Stomach smooth muscle (tissue), 2 donors: ENCODE measurements around the gene MOSPD3.

Experiments used
- H3K27ac ChIP-seq: one replicate; pipeline ENCODE4 v1.7.0; 2013; ENCODE audit warnings: mild to moderate bottlenecking, low read length, inconsistent platforms
- H3K27me3 ChIP-seq, 2 donors: one replicate each; pipeline ENCODE4 v1.7.0; 2013; ENCODE audit warnings: low read length in 2 of 2; ENCODE audit not compliant: insufficient read depth in 2 of 2, control insufficient read depth in 1 of 2
- H3K36me3 ChIP-seq, 2 donors: one replicate each; pipeline ENCODE4 v1.7.0; 2013; ENCODE audit warnings: low read length in 2 of 2; ENCODE audit not compliant: control insufficient read depth in 2 of 2, insufficient read depth in 2 of 2
- H3K4me1 ChIP-seq: one replicate; pipeline ENCODE4 v1.7.0; 2013; ENCODE audit warnings: low read length; ENCODE audit not compliant: control insufficient read depth, insufficient read depth
- H3K4me3 ChIP-seq, 2 donors: one replicate each; pipeline ENCODE4 v1.7.0; 2013; ENCODE audit warnings: low read length in 2 of 2
- H3K9ac ChIP-seq, 2 donors: one replicate each; pipeline ENCODE4 v1.7.0; 2013; ENCODE audit warnings: low read length in 2 of 2, mild to moderate bottlenecking in 1 of 2
- H3K9me3 ChIP-seq, 2 donors: one replicate each; pipeline ENCODE4 v1.7.0; 2013; ENCODE audit warnings: low read length in 2 of 2; ENCODE audit not compliant: control insufficient read depth in 2 of 2
- donor health status: healthy.
- donor health status: Pancreatic carcinoma.

Gene MOSPD3

DNA sequence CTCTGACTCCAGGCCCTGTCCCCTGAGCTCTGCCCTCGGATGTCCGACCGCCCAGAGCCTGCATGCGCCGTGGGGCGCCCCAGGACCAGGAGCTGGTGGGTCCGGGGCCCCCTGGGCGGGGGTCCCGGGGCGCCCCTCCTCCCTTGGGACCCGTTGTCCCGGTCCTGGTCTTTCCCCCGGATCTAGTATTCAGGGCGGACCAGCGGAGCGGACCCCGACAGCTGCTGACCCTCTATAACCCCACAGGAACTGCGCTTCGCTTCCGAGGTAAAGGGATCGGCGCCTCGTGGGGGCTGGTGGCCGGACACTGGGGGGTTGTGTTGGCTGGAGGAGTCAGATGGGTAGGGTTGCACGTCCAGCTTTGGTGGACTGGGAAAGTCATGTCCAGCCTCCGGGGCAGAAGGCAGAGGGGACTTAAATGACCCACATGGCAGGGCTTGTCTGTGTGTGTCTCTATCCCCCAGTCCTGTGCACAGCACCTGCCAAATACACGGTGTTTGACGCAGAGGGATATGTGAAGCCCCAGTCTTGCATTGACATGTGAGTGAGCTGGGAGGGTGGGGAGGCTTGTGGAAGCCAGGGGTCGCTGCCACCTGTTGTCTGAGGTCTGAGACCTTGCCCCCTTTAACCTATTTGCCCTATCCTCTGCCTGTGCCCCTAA lies 520 bp downstream of the MOSPD3 start:
- Histone ChIP-seq H3K4me3 (peak overlapping the region; percentile 53 to 94), H3K36me3 (peaks cover 0 to 6% of the 10 kb centered on the region in 2 donors), H3K27ac (no peak overlapping the region), H3K4me1 (peaks cover 14% of the 10 kb centered on the region), H3K9ac (peak overlapping the region; percentile 75 to 77), H3K9me3 (no peaks in the 10 kb centered on the region), H3K27me3 (no peaks in the 10 kb centered on the region)

DNA sequence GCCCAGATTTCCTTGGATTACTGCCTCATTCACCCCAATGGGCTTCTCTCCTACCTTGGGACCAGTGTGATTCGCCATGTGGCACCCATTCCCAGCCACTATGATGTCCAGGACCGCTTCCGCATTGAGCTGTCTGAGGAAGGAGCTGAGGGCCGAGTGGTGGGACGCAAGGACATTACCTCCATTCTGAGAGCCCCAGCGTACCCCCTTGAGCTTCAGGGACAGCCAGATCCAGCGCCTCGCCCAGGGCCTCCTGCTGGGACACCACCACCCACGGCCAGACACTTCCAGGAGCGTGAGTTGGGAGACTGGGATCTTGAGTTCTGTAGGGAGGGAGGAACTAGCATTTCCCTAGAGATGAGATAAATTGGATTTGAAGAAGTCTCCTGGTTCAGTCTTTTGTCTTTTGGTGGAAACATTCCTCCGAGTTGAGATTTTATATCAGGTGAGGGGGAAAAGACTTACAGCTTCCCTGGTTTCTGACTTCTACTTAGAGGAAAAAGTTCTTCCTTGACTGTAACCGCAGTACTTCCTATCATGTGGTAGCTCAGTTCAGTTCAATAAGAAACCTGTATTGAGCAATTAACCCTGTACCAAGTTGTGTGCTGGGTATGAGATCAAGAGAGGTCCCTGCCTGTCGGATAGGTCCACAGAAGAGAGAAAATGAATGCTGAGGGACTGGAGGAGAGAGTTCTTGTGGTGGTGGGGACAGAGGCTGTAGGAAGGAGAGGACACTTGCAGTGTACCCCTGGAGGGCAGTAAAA lies 1.3 kb downstream of the MOSPD3 start:
- no peaks in the 10 kb centered on the region for H3K9me3 ChIP-seq
- H3K4me1 ChIP-seq, result peaks cover 14% of the 10 kb centered on the region
- H3K9ac ChIP-seq, result peak overlapping the region in 1 of 2 donors; percentile 77
- peak overlapping the region; percentile 53 to 94 for H3K4me3 ChIP-seq
- no peaks in the 10 kb centered on the region for H3K27me3 ChIP-seq
- H3K27ac ChIP-seq, result no peak overlapping the region
- peaks cover 0 to 6% of the 10 kb centered on the region in 2 donors for H3K36me3 ChIP-seq

DNA sequence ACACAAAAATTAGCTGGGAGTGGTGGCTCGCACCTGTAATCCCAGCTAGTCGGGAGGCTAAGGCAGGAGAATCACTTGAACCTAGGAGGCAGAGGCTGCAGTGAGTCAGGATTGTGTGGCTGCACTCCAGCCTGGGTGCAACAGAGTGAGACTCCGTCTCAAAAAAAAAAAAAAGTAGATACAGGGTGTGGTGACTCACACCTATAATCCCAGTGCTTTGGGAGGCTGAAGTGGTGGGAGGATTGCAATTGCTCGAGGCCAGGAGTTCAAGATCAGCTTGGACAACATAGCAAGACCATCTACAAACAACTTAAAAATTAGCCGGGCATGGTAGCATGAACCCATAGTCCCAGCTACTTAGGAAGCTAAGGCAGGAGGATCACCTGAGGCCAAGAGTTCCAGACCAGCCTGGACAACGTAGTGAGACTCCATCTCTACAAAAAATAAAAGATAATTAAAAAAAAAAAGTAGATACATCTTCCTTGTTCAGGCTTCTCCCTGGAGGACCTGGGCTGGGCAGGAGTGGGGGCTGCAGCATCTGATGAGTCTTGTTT lies 2.0 kb downstream of the MOSPD3 start:
- no peaks in the 10 kb centered on the region for H3K27me3 ChIP-seq
- H3K27ac ChIP-seq, result no peak overlapping the region
- H3K4me1 ChIP-seq, result peaks cover 14% of the 10 kb centered on the region
- H3K9ac ChIP-seq, result no peak overlapping the region
- no peaks in the 10 kb centered on the region for H3K9me3 ChIP-seq
- peaks cover 0 to 6% of the 10 kb centered on the region in 2 donors for H3K36me3 ChIP-seq
- no peak overlapping the region for H3K4me3 ChIP-seq

DNA sequence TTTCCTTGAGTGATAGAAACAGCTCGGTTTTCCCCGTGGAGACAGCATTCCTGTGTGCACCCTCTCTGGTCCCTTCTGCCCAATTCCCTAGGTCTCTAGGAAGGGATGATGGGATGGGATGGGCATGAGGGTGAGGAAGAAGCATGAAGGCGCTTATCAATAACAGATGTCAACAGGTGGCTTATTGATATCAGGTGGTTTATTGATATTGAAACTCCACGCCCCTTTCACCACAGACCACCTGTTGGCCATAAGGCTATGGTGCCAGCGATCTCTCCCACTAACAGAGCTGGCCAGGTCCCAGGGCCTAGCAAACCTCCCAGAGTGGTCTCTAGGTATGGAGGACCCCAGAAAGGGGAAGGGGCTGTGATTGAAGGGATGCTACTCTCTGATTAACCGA lies 7.9 kb downstream of the MOSPD3 start:
- Histone ChIP-seq H3K27ac (no peak overlapping the region), H3K4me1 (no peaks in the 10 kb centered on the region), H3K9me3 (no peaks in the 10 kb centered on the region), H3K36me3 (peaks cover 0 to 5% of the 10 kb centered on the region in 2 donors), H3K4me3 (no peak overlapping the region), H3K27me3 (no peaks in the 10 kb centered on the region), H3K9ac (no peak overlapping the region)

DNA sequence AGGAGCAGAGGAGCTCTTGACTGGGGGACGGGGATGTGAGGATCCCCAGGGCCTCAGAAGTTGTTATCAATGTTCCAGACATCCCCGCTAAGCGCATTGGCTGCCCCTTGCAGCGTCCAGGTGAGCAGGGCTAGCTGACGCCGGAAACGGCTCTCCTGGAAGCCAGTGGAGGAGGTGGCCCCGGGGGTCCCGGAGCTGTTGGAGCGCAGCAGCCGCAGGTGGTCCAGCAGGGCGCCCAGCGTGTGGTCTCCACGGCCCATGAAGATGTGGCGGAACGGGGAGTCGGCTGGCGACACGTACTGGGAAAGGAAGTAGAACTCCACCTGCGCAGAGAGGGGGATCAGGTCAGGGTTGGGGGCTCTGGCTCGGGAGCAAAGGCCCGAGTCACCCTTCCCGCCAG lies 8.5 kb downstream of the MOSPD3 start:
- H3K27me3 ChIP-seq, result no peaks in the 10 kb centered on the region
- H3K9me3 ChIP-seq, result no peaks in the 10 kb centered on the region
- no peak overlapping the region for H3K4me3 ChIP-seq
- no peak overlapping the region for H3K9ac ChIP-seq
- no peak overlapping the region for H3K27ac ChIP-seq
- peaks cover 0 to 2% of the 10 kb centered on the region in 2 donors for H3K36me3 ChIP-seq
- no peaks in the 10 kb centered on the region for H3K4me1 ChIP-seq

DNA sequence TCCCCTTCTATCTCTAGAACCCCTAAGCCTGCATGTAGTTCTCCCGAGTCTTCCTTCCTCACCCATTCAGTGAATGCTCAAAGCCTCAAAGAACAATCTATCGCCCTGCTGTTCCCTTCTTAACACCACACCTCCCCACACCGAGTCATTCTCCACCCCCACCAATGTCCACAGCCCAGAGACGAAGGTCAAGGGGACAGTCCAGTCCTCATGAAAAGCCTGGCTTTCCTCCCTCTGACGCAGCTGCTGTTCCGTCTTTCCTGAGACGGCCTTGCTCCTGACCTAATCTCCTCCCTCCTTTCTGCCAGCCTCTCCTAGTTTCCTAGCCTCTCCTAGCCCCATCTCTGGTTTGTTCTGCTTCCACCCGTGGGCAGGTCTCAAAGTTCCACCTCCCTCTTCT lies 9.2 kb downstream of the MOSPD3 start:
- Histone ChIP-seq H3K4me1 (peaks cover 2% of the 10 kb centered on the region), H3K9ac (no peak overlapping the region), H3K27ac (no peak overlapping the region), H3K36me3 (peaks cover 0 to 2% of the 10 kb centered on the region in 2 donors), H3K4me3 (no peak overlapping the region), H3K9me3 (no peaks in the 10 kb centered on the region), H3K27me3 (peaks cover 0 to 6% of the 10 kb centered on the region in 2 donors)

DNA sequence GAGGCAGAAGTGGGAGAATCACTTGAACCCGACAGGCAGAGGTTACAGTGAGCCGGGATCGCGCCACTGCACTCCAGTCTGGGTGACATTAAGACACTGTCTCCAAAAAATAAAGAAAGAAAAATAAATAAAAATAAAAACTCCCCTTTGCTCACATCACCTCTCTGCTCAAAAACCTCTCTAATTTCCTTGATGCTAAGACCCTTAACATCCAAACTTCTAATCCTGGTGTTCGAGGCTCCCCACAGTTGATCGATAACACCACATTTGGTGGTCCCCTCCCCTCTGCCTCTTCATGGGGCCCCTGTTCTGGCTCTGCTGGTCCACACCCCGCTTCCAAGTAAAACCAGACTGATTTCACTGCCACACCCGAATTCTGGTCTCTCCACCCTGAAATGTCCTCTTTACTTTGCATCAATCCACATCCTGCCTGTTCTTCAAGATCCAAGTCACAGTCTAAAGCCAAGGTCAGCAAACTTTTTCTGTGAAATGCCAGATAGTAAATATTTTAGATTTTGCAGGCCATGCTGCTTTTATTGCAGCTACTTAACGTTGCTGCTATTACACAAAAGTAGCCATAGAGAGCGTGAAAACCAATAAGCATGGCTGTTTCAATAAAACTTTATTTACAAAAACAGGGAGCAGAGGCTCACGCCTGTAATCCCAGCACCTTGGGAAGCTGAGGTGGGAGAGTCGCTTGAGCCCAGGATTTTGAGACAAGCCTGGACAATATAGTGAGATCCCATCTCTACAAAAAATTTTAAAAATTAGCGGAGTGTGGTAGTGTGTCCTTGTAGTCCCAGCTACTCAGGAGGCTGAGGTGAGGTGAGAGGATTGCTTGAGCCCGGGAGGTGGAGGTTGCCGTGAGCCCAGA lies 11.8 kb downstream of the MOSPD3 start:
- Histone ChIP-seq H3K36me3 (peaks cover 0 to 2% of the 10 kb centered on the region in 2 donors), H3K9me3 (no peaks in the 10 kb centered on the region), H3K27me3 (peaks cover 2 to 9% of the 10 kb centered on the region in 2 donors), H3K27ac (no peak overlapping the region), H3K9ac (no peak overlapping the region), H3K4me1 (peaks cover 9% of the 10 kb centered on the region), H3K4me3 (no peak overlapping the region)

DNA sequence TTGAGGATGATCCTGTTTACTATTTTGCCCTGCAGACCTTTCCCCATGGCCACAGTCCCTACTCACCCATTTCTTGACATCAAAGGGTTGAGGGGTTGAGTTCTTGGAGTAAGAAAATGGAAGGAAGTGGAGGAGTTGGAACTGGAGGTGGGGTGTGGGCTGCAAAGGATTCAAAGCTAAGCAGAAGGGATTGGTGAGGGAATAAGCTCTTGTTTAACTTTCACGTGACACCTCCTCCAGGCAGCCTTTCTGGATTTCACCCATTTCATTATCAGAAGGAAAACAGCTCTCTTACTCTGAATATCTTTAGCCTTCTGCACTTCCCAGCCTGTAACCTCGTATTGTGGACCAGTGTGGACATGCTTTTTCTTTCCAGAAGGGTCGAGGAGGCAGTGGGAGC lies 13.7 kb downstream of the MOSPD3 start:
- H3K27me3 ChIP-seq, result peaks cover 8 to 11% of the 10 kb centered on the region in 2 donors
- H3K9ac ChIP-seq, result no peak overlapping the region
- H3K9me3 ChIP-seq, result no peaks in the 10 kb centered on the region
- no peak overlapping the region for H3K27ac ChIP-seq
- H3K4me1 ChIP-seq, result peaks cover 9% of the 10 kb centered on the region
- H3K36me3 ChIP-seq, result no peaks in the 10 kb centered on the region
- H3K4me3 ChIP-seq, result peak overlapping the region; percentile 35 to 54

DNA sequence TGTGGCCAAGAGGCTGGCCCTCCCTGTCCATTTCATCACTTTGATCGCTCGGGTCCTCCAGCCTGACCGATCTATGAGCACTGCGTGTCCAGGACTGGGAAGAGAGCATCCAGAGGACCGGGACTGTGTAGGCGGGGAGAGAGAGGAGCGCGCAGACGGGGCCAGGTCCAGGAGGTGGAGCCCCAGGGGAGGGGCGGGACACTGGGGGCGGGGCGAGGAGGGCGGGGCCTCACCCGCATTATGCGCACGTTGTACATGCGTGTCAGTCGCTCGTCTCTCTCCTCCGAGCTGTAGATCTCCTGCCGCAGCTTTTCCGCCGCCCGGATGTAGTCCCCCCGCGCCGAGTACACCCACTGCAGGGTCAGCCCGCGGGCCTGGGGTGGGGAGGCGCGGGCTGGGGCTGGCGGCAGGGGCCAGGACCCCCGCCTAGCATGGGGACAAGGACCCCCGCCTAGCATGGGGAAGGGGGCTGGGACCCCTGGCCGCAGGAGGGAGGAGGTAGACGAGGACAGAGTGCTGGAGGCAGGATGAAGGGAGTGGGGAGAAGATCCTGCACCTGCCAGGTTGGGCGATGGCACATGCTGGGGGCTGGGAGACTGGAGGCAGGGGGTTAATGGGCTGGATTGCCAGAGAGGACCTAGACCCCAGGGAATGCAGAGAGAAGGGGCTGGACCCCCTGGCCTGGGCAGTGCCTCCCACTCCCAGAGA lies 14.3 kb downstream of the MOSPD3 start:
- Histone ChIP-seq H3K9me3 (no peaks in the 10 kb centered on the region), H3K9ac (no peak overlapping the region), H3K27me3 (peaks cover 10 to 13% of the 10 kb centered on the region in 2 donors), H3K4me3 (peak overlapping the region; percentile 43 to 54), H3K27ac (no peak overlapping the region), H3K4me1 (peaks cover 9% of the 10 kb centered on the region), H3K36me3 (no peaks in the 10 kb centered on the region)

DNA sequence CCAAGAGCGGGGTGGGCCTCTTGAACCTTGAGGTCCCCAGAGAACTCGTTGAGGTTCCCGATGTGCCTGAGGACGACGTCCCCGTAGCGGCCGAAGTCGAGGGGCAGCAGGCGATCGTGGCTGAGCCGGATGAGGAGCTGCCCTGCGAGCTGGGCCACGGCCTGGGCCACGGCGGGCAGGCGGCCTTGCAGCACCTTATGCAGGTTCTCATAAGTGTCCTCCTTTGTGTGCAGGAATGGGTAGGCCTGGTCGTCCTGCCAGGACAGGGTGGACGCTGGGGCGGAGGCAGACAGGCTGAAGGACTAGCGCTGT lies 14.9 kb downstream of the MOSPD3 start:
- no peak overlapping the region for H3K9ac ChIP-seq
- peak overlapping the region in 1 of 2 donors; percentile 49 for H3K4me3 ChIP-seq
- peaks cover 13 to 18% of the 10 kb centered on the region in 2 donors for H3K27me3 ChIP-seq
- H3K4me1 ChIP-seq, result peaks cover 9% of the 10 kb centered on the region
- no peak overlapping the region for H3K27ac ChIP-seq
- H3K9me3 ChIP-seq, result no peaks in the 10 kb centered on the region
- no peaks in the 10 kb centered on the region for H3K36me3 ChIP-seq
